WTC11 (cell line): ENCODE data around the gene CERS1.

Experiments used
- CTCF ChIP-seq: fragments of 200-600 bp; IDR thresholded peaks from 2 replicates; pipeline ENCODE4 v1.8.0; 2022; ENCODE audit warnings: antibody characterized with exemption
- ELF4 ChIP-seq: sonication (generic); formaldehyde crosslinking; IDR thresholded peaks from 2 replicates; pipeline ENCODE4 v1.8.1; 2022; ENCODE audit warnings: low read depth, mild to moderate bottlenecking, moderate library complexity, missing genetic modification reagents
- FOXP4 ChIP-seq: sonication (generic); formaldehyde crosslinking; IDR thresholded peaks from 2 replicates; pipeline ENCODE4 v1.8.0; 2022; ENCODE audit warnings: mild to moderate bottlenecking, missing genetic modification reagents
- GABPB1 ChIP-seq: sonication (generic); formaldehyde crosslinking; IDR thresholded peaks from 2 replicates; pipeline ENCODE4 v1.8.1; 2023; ENCODE audit warnings: mild to moderate bottlenecking, missing genetic modification reagents
- JAZF1 ChIP-seq: fragments of 250-450 bp; sonication (Bioruptor Pico); IDR thresholded peaks from 2 replicates; pipeline ENCODE4 v1.9.0; 2021; ENCODE audit warnings: moderate library complexity, mild to moderate bottlenecking, inconsistent platforms
- NR1H2 ChIP-seq: sonication (generic); formaldehyde crosslinking; IDR thresholded peaks from 2 replicates; pipeline ENCODE4 v1.9.0; 2021; ENCODE audit warnings: mild to moderate bottlenecking, moderate library complexity, missing genetic modification reagents
- SMAD3 ChIP-seq: sonication (generic); formaldehyde crosslinking; IDR thresholded peaks from 2 replicates; pipeline ENCODE4 v1.8.0; 2022; ENCODE audit warnings: missing genetic modification reagents, mild to moderate bottlenecking, borderline replicate concordance
- TEAD1 ChIP-seq: sonication (generic); formaldehyde crosslinking; IDR thresholded peaks from 2 replicates; pipeline ENCODE4 v1.8.0; 2022; ENCODE audit warnings: mild to moderate bottlenecking, missing genetic modification reagents
- TEAD4 ChIP-seq: sonication (generic); formaldehyde crosslinking; IDR thresholded peaks from 2 replicates; pipeline ENCODE4 v1.8.0; 2022; ENCODE audit warnings: mild to moderate bottlenecking, missing genetic modification reagents
- USF2 ChIP-seq: sonication (generic); formaldehyde crosslinking; IDR thresholded peaks from 2 replicates; pipeline ENCODE4 v1.8.1; 2023; ENCODE audit warnings: mild to moderate bottlenecking, missing genetic modification reagents, moderate library complexity

- TF ChIP-seq TEAD1 (CRISPR knock-in tag) (no peak), CTCF (no peak), NR1H2 (CRISPR knock-in tag) (no peak), SMAD3 (CRISPR knock-in tag) (no peak), JAZF1 (no peak), FOXP4 (CRISPR knock-in tag) (no peak), GABPB1 (CRISPR knock-in tag) (no peak), ELF4 (no peak), USF2 (no peak), TEAD4 (CRISPR knock-in tag) (no peak)
Measured at GRCh38 chr19:18894254-18895037, 1.5 kb downstream of the CERS1 start.
